HEK293T (cell line): ENCODE results near the gene KIF13A.

Experiments used
- CTCF ChIA-PET: fragments of 350-600 bp; formaldehyde crosslinking; extraction: SDS; loops from one replicate; lab custom pipeline; 2021; ENCODE audit warnings: antibody characterized with exemption, inconsistent platforms; lab: Yijun Ruan, JAX
- POLR2A ChIA-PET: fragments of 350-600 bp; formaldehyde crosslinking; extraction: SDS; loops from one replicate; lab custom pipeline; 2020; ENCODE audit warnings: antibody characterized with exemption, inconsistent platforms; lab: Yijun Ruan, JAX
- DNase-seq: peaks from one replicate; pipeline ENCODE4 v3.0.0; 2012; ENCODE audit warnings: mixed read lengths; ENCODE audit errors: extremely low spot score
- ARNT ChIP-seq: fragments of 450-650 bp; IDR thresholded peaks from 2 replicates; pipeline ENCODE4 v1.6.1; 2017; ENCODE audit warnings: mild to moderate bottlenecking
- BHLHE40 ChIP-seq: fragments of 450-650 bp; IDR thresholded peaks from 2 replicates; pipeline ENCODE4 v1.6.1; 2016; ENCODE audit warnings: mild to moderate bottlenecking, moderate library complexity, borderline replicate concordance
- CTBP1 ChIP-seq: fragments of 450-650 bp; IDR thresholded peaks from 2 replicates; pipeline ENCODE4 v1.6.1; 2016; ENCODE audit warnings: borderline replicate concordance
- ELF4 ChIP-seq: fragments of 450-650 bp; IDR thresholded peaks from 2 replicates; pipeline ENCODE4 v1.6.1; 2017; ENCODE audit warnings: antibody characterized with exemption
- FOXA1 ChIP-seq: fragments of 450-650 bp; IDR thresholded peaks from 2 replicates; pipeline ENCODE4 v1.6.1; 2016; ENCODE audit warnings: mild to moderate bottlenecking
- FOXK2 ChIP-seq: fragments of 450-650 bp; IDR thresholded peaks from 2 replicates; pipeline ENCODE4 v1.6.1; 2016; ENCODE audit warnings: mild to moderate bottlenecking
- FOXM1 ChIP-seq: fragments of 450-650 bp; IDR thresholded peaks from 2 replicates; pipeline ENCODE4 v1.6.1; 2017; ENCODE audit warnings: mild to moderate bottlenecking, borderline replicate concordance
- HDGF ChIP-seq: fragments of 450-650 bp; IDR thresholded peaks from 2 replicates; pipeline ENCODE4 v1.6.1; 2017; ENCODE audit warnings: antibody characterized with exemption, borderline replicate concordance
- L3MBTL2 ChIP-seq: fragments of 450-650 bp; conservative IDR thresholded peaks from 2 replicates; pipeline ENCODE4 v1.6.1; 2016; ENCODE audit warnings: mild to moderate bottlenecking
- LEF1 ChIP-seq: fragments of 450-650 bp; IDR thresholded peaks from 2 replicates; pipeline ENCODE4 v1.6.1; 2017; ENCODE audit warnings: mild to moderate bottlenecking, borderline replicate concordance
- NFRKB ChIP-seq: fragments of 450-650 bp; IDR thresholded peaks from 2 replicates; pipeline ENCODE4 v1.6.1; 2016; ENCODE audit warnings: mild to moderate bottlenecking, moderate library complexity
- PKNOX1 ChIP-seq: fragments of 450-650 bp; IDR thresholded peaks from 2 replicates; pipeline ENCODE4 v1.6.1; 2016
- SP1 ChIP-seq: fragments of 450-650 bp; IDR thresholded peaks from 2 replicates; pipeline ENCODE4 v1.6.1; 2017
- SUZ12 ChIP-seq: fragments of 450-650 bp; IDR thresholded peaks from 2 replicates; pipeline ENCODE4 v1.6.1; 2016; ENCODE audit warnings: mild to moderate bottlenecking
- TARDBP ChIP-seq: fragments of 450-650 bp; IDR thresholded peaks from 2 replicates; pipeline ENCODE4 v1.6.1; 2016
- ZNF384 ChIP-seq: fragments of 450-650 bp; IDR thresholded peaks from 2 replicates; pipeline ENCODE4 v1.6.1; 2016

The KIF13A gene

GRCh38 chr6:18004256-18004985 is 17.0 kb upstream of the KIF13A start:
- ChIA-PET POLR2A (no interaction called here), CTCF (interaction anchor here (0.7 kb wide), 1 partner anchor 1553 kb away, joined by 3 read pairs; no protein-coding TSS in a partner anchor)
- DNase-seq, result no peak
- no peak for TF ChIP-seq ZNF384
- no peak for TF ChIP-seq FOXK2
- TF ChIP-seq HDGF, result no peak
- no peak for TF ChIP-seq CTBP1
- no peak for TF ChIP-seq NFRKB

- DNase-seq, result no peak
- CTCF ChIA-PET, result no interaction called here
- POLR2A ChIA-PET, result no interaction called here
- no peak for TF ChIP-seq FOXM1
- TF ChIP-seq BHLHE40, result no peak
- TF ChIP-seq L3MBTL2, result no peak
- no peak for TF ChIP-seq CTBP1
- TF ChIP-seq ELF4, result no peak
- no peak for TF ChIP-seq ZNF384
- TF ChIP-seq SP1, result no peak
- TF ChIP-seq FOXA1, result no peak
- no peak for TF ChIP-seq ARNT
- TF ChIP-seq PKNOX1, result no peak
- TF ChIP-seq HDGF, result no peak
- no peak for TF ChIP-seq NFRKB
- no peak for TF ChIP-seq SUZ12
- no peak for TF ChIP-seq FOXK2
- TF ChIP-seq LEF1, result no peak
- no peak for TF ChIP-seq TARDBP
Observed at GRCh38 chr6:17999425-17999824, 12.0 kb upstream of the KIF13A start.

GRCh38 chr6:17998442-17998841 is 11.0 kb upstream of the KIF13A start:
- CTCF ChIA-PET, result no interaction called here
- no peak for DNase-seq
- TF ChIP-seq SUZ12 (no peak), BHLHE40 (no peak), ZNF384 (no peak), L3MBTL2 (no peak), SP1 (no peak), HDGF (no peak), TARDBP (no peak), LEF1 (no peak), CTBP1 (no peak), FOXM1 (no peak)
- POLR2A ChIA-PET, result no interaction called here

GRCh38 chr6:17998003-17998402 is 10.6 kb upstream of the KIF13A start:
- DNase-seq, result no peak
- no peak for TF ChIP-seq SUZ12
- no peak for TF ChIP-seq FOXK2
- TF ChIP-seq NFRKB, result no peak
- TF ChIP-seq ZNF384, result no peak
- no peak for TF ChIP-seq L3MBTL2
- no peak for TF ChIP-seq PKNOX1
- no peak for TF ChIP-seq BHLHE40
- TF ChIP-seq ARNT, result no peak
- TF ChIP-seq SP1, result no peak
- no peak for TF ChIP-seq ELF4
- TF ChIP-seq FOXA1, result no peak
- TF ChIP-seq TARDBP, result no peak
- CTCF ChIA-PET, result no interaction called here
- POLR2A ChIA-PET, result no interaction called here

GRCh38 chr6:17995414-17995813 is 8.0 kb upstream of the KIF13A start:
- no peak for DNase-seq
- TF ChIP-seq SP1, result no peak
- no peak for TF ChIP-seq FOXA1
- no peak for TF ChIP-seq NFRKB
- TF ChIP-seq LEF1, result no peak
- no peak for TF ChIP-seq FOXM1
- TF ChIP-seq HDGF, result no peak
- TF ChIP-seq ZNF384, result no peak
- no peak for TF ChIP-seq ELF4
- no peak for TF ChIP-seq BHLHE40
- no peak for TF ChIP-seq L3MBTL2
- no peak for TF ChIP-seq TARDBP
- no peak for TF ChIP-seq FOXK2
- TF ChIP-seq CTBP1, result no peak
- no peak for TF ChIP-seq PKNOX1
- no peak for TF ChIP-seq SUZ12
- no peak for TF ChIP-seq ARNT
- ChIA-PET CTCF (no interaction called here), POLR2A (no interaction called here)

- CTCF ChIA-PET, result no interaction called here
- TF ChIP-seq L3MBTL2 (no peak), SUZ12 (no peak), PKNOX1 (no peak), ARNT (no peak), LEF1 (no peak), ELF4 (no peak)
- POLR2A ChIA-PET, result no interaction called here
- DNase-seq, result no peak
Observed at GRCh38 chr6:17994019-17994418, 6.6 kb upstream of the KIF13A start.
